Keratinocyte (primary cell): ENCODE results near the gene RSAD1. TPM values are rescaled to one million over a fixed set of nuclear protein-coding genes. Genes with fewer than 3 reads are reported as not detected.
A peak's percentile ranks its signal among the peaks of the same experiment; 100 is the strongest.

Source experiments
- DNase-seq: peaks from one replicate; pipeline ENCODE4 v3.0.0-alpha.2; 2011; ENCODE audit warnings: low read depth, missing footprints, low spot score
- FAIRE-seq: peaks from 2 replicates; lab custom pipeline; 2011; peaks lifted over from hg19 to GRCh38; lab: Jason Lieb, UNC
- H2AFZ ChIP-seq: 2 replicates; pipeline ENCODE4 v1.6.0; 2012; ENCODE audit warnings: low read length, control low read depth, inconsistent platforms; ENCODE audit not compliant: control insufficient read depth
- H3K27ac ChIP-seq: 2 replicates; pipeline ENCODE4 v1.5.1; 2011; ENCODE audit warnings: low read length; ENCODE audit not compliant: control insufficient read depth, insufficient read depth
- H3K27me3 ChIP-seq: 3 replicates; pipeline ENCODE4 v1.6.0; 2011; ENCODE audit warnings: low read length; ENCODE audit not compliant: control insufficient read depth, insufficient read depth; ENCODE audit errors: extremely low read depth
- H3K36me3 ChIP-seq, 2 experiments: 2 replicates in 1 of 2; 3 replicates in 1 of 2; pipeline ENCODE4 v1.5.1; 2011; ENCODE audit warnings: low read length in 2 of 2, mild to moderate bottlenecking in 1 of 2; ENCODE audit not compliant: control insufficient read depth in 2 of 2, insufficient read depth in 2 of 2; ENCODE audit errors: extremely low read depth in 1 of 2
- H3K4me1 ChIP-seq: 3 replicates; pipeline ENCODE4 v1.5.1; 2011; ENCODE audit warnings: low read length; ENCODE audit not compliant: control insufficient read depth, insufficient read depth; ENCODE audit errors: extremely low read depth
- H3K4me2 ChIP-seq: 3 replicates; pipeline ENCODE4 v1.6.0; 2011; ENCODE audit warnings: low read depth, low read length; ENCODE audit not compliant: control insufficient read depth, insufficient read depth; ENCODE audit errors: extremely low read depth
- H3K4me3 ChIP-seq, 3 experiments: fragments of 200-600 bp in 1 of 3; sonication (generic) in 1 of 3; 2 replicates in 2 of 3; 3 replicates in 1 of 3; pipeline ENCODE4 v1.5.1; 2011 to 2016; ENCODE audit warnings: low read length in 3 of 3, mild to moderate bottlenecking in 3 of 3, control low read depth in 2 of 3, inconsistent platforms in 1 of 3, low read depth in 1 of 3, mixed read lengths in 1 of 3, mixed run types in 1 of 3, moderate library complexity in 1 of 3; ENCODE audit not compliant: control insufficient read depth in 2 of 3, insufficient read depth in 2 of 3; ENCODE audit errors: extremely low read depth in 1 of 3
- H3K79me2 ChIP-seq: 2 replicates; pipeline ENCODE4 v1.6.0; 2012; ENCODE audit warnings: low read length; ENCODE audit not compliant: control insufficient read depth, insufficient read depth
- H3K9ac ChIP-seq: 3 replicates; pipeline ENCODE4 v1.6.0; 2011; ENCODE audit warnings: low read length; ENCODE audit not compliant: control insufficient read depth, insufficient read depth; ENCODE audit errors: extremely low read depth
- H3K9me1 ChIP-seq: 3 replicates; pipeline ENCODE4 v1.6.0; 2011; ENCODE audit warnings: low read length; ENCODE audit not compliant: control insufficient read depth, insufficient read depth; ENCODE audit errors: extremely low read depth
- H3K9me3 ChIP-seq: 2 replicates; pipeline ENCODE4 v1.5.1; 2012; ENCODE audit warnings: low read depth, low read length; ENCODE audit not compliant: control insufficient read depth
- H4K20me1 ChIP-seq: 3 replicates; pipeline ENCODE4 v1.6.0; 2011; ENCODE audit warnings: low read length; ENCODE audit not compliant: control insufficient read depth, insufficient read depth; ENCODE audit errors: extremely low read depth
- CTCF ChIP-seq, 3 experiments: IDR thresholded peaks in 1 of 3; conservative IDR thresholded peaks in 1 of 3; optimal IDR thresholded peaks in 1 of 3; 2 replicates in 2 of 3; 3 replicates in 1 of 3; pipeline versions ENCODE3 to v1.5.1; 2011; ENCODE audit warnings: low read length in 3 of 3, mild to moderate bottlenecking in 3 of 3, moderate library complexity in 2 of 3, control low read depth in 1 of 3, inconsistent platforms in 1 of 3; ENCODE audit not compliant: insufficient read depth in 2 of 3; ENCODE audit errors: extremely low read depth in 1 of 3
- EZH2 ChIP-seq: IDR thresholded peaks from one replicate; pipeline ENCODE4 v1.6.1; 2012; ENCODE audit warnings: inconsistent platforms, mild to moderate bottlenecking, low read length, moderate library complexity
- dilution Hi-C: fragments of 300-500 bp; cut with MboI; formaldehyde crosslinking; loops from one replicate; pipeline ENCODE4 v1.7.0; 2020; ENCODE audit warnings: low sequenced_read_pairs; ENCODE audit not compliant: extremely low pct_ligation_motif_present
- polyA plus RNA-seq, 5 experiments: library from polyadenylated mRNA; depleted of rRNA in 3 of 5; stranded (reverse) in 3 of 5; stranded (forward) in 1 of 5; unstranded in 1 of 5; fragments of >200 nt; gene quantifications; 1 replicate in 1 of 5; 2 replicates in 3 of 5; 3 replicates in 1 of 5; pipeline versions ENCODE4 v1.2.1 to v1.2.3, GENCODE V29; 2011 to 2012; ENCODE audit warnings: missing spikeins in 2 of 5, low read depth in 1 of 5, low replicate concordance in 1 of 5

RSAD1 gene
- polyA plus RNA-seq, 1 donor (not counting 4 experiments of a cell fraction or from before 2014, with no cell fraction given), result 28.2 TPM

GRCh38 chr17:50511058-50511457 lies 32.4 kb downstream of the RSAD1 start:
- H3K9ac ChIP-seq, result no peak overlapping the region
- H3K27me3 ChIP-seq, result no peaks in the 10 kb centered on the region
- no peak overlapping the region for H2AFZ ChIP-seq
- TF ChIP-seq CTCF (optimal IDR thresholded peaks at IDR 0.05 in 1 of 3, IDR thresholded peaks at IDR 0.05 in 1 of 3, conservative IDR thresholded peaks at IDR 0.05 in 1 of 3; ENCODE audit: extremely low read depth in 1 of 3, insufficient read depth in 2 of 3, low read length in 3 of 3), result no peak
- no peak for TF ChIP-seq EZH2
- DNase-seq (no peak), FAIRE-seq (no peak)
- no peak overlapping the region for H3K27ac ChIP-seq
- no peaks in the 10 kb centered on the region for H4K20me1 ChIP-seq
- no peak overlapping the region for H3K4me3 ChIP-seq
- dilution Hi-C loops, result no loop called here
- no peaks in the 10 kb centered on the region for H3K9me3 ChIP-seq
- no peaks in the 10 kb centered on the region for H3K36me3 ChIP-seq
- H3K79me2 ChIP-seq, result no peaks in the 10 kb centered on the region
- no peaks in the 10 kb centered on the region for H3K9me1 ChIP-seq
- peak overlapping the region; percentile 51 for H3K4me2 ChIP-seq
- peaks cover 47% of the 10 kb centered on the region for H3K4me1 ChIP-seq

DNA sequence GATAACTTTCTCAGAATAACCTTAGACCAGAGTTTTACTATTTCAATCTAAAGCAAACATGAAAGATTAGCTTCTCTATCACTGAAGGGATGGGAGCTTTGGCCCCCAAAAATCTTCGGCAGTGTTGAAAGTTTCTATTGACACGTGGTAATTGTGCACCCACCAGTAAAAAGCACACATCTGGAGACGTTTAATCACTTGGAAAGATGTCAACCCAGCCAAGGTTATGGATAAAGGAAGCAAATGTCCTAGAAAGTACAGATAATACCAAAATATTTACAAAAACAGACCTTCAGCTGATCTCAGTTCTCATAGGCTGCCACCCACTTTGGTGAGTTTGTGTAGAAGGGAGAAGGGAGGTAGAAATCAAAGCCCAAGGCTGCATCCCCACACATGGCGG lies 34.8 kb downstream of the RSAD1 start:
- Histone ChIP-seq H3K27me3 (no peaks in the 10 kb centered on the region), H3K36me3 (no peaks in the 10 kb centered on the region), H3K27ac (no peak overlapping the region), H2AFZ (no peak overlapping the region), H3K9me3 (no peaks in the 10 kb centered on the region), H3K9ac (no peak overlapping the region), H3K4me3 (no peak overlapping the region), H3K79me2 (peaks cover 2% of the 10 kb centered on the region), H3K4me1 (peaks cover 60% of the 10 kb centered on the region), H3K4me2 (no peak overlapping the region), H3K9me1 (no peaks in the 10 kb centered on the region), H4K20me1 (no peaks in the 10 kb centered on the region)
- FAIRE-seq (no peak), DNase-seq (no peak)
- TF ChIP-seq EZH2, result no peak
- TF ChIP-seq CTCF (optimal IDR thresholded peaks at IDR 0.05 in 1 of 3, IDR thresholded peaks at IDR 0.05 in 1 of 3, conservative IDR thresholded peaks at IDR 0.05 in 1 of 3; ENCODE audit: extremely low read depth in 1 of 3, insufficient read depth in 2 of 3, low read length in 3 of 3), result no peak
- dilution Hi-C loops, result no loop called here
